Measurements from ENCODE around the gene TMEM179.

DNA sequence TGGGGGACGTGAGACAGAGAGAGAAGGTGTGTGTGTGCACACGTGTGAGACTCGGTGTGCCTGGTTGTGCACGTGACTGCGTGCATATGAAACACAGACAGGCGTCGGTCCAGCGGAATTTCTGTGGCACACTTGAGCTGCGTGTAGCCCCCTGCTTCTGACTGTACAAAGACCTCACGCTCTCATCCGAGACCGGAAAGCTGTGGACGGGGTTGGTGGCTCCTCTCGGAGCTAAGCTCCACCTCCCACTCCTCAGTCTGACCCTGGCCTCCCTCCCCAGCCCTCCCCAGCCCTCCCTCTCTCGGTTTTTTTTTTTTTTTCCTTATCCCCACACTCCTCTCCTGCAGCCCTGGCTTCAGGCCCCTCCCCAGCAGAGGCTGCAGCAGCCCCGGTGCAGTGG is 33.3 kb downstream of the TMEM179 start:
- TF ChIP-seq, protein P1, sequence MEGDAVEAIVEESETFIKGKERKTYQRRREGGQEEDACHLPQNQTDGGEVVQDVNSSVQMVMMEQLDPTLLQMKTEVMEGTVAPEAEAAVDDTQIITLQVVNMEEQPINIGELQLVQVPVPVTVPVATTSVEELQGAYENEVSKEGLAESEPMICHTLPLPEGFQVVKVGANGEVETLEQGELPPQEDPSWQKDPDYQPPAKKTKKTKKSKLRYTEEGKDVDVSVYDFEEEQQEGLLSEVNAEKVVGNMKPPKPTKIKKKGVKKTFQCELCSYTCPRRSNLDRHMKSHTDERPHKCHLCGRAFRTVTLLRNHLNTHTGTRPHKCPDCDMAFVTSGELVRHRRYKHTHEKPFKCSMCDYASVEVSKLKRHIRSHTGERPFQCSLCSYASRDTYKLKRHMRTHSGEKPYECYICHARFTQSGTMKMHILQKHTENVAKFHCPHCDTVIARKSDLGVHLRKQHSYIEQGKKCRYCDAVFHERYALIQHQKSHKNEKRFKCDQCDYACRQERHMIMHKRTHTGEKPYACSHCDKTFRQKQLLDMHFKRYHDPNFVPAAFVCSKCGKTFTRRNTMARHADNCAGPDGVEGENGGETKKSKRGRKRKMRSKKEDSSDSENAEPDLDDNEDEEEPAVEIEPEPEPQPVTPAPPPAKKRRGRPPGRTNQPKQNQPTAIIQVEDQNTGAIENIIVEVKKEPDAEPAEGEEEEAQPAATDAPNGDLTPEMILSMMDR (IDR thresholded peaks at IDR 0.05; ENCODE audit: low read depth, low read length, poor library complexity, severe bottlenecking), result no peak
- TF ChIP-seq EZH2phosphoT487 (IDR thresholded peaks at IDR 0.05; ENCODE audit: borderline replicate concordance, low read length), result no peak

Data from DOHH2 (cell line).